ENCODE results near the gene SCT.

The SCT gene

DNA sequence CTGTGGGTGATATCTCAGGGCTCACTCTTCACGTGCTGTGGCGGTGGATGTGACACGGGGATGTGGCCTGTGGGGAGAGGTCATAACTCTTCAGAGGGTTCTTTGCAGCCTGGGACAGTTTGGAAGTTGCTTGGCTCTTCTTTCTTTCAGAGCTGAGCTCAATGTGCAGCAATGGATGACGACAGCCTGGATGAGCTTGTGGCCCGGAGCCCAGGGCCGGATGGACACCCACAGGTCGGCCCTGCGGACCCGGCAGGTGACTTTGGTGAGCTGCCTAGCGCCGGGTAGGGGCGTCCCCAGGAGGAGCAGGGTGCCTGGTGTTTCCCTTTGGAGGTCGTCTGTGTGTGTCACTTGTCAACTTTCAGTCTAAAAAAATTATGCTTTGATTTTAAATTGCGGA, 45.6 kb downstream of the SCT start:
- DNase-seq = no peak

- no peak for DNase-seq
Measured at GRCh38 chr11:579830-580601, 47.0 kb downstream of the SCT start.

- no peak for DNase-seq
Measured at GRCh38 chr11:578276-579035, 48.5 kb downstream of the SCT start.

- no peak for DNase-seq
Measured at GRCh38 chr11:577611-577894, 49.4 kb downstream of the SCT start.

DNA sequence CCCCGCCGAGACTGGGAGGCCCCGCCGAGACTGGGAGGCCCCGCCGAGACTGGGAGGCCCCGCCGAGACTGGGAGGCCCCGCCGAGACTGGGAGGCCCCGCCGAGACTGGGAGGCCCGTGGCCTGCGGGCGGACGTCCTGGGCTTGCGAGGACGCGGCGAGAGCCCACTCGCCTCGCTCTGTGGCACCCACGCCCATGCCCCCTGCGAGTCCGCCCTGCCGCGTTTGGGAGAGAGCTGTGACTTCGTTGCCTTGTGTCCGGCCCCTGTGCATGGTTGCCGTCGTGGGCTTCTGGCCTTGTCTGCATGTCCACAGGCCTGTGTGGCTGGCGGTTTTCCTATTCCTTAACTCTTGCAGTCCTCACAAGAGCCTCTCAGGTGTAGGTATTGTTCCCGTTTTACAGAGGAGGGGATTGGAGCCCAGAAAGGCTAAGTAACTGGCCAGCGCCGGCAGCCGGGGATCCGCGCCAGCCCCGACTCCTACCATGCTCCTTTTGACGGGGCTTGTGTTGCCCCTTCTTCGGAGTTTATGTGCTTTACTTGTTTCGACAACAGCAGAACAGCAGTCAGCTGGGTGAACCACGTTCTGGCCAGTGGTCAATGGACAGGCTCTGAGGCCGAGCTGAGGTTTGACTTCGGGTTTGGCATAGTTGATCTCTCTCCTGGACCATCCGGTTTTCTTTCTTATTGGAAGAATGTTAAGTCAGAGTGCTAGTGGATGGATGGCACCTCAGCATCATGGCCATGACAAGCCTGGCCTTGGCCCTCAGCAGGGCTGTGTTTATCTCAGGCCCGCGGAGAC, 50.0 kb downstream of the SCT start:
- no peak for DNase-seq
